HEK293T (cell line): ENCODE measurements around the gene CALCB.

Experiments used
- ARNT ChIP-seq: fragments of 450-650 bp; IDR thresholded peaks from 2 replicates; pipeline ENCODE4 v1.6.1; 2017; ENCODE audit warnings: mild to moderate bottlenecking
- BHLHE40 ChIP-seq: fragments of 450-650 bp; IDR thresholded peaks from 2 replicates; pipeline ENCODE4 v1.6.1; 2016; ENCODE audit warnings: mild to moderate bottlenecking, moderate library complexity, borderline replicate concordance
- CTBP1 ChIP-seq: fragments of 450-650 bp; IDR thresholded peaks from 2 replicates; pipeline ENCODE4 v1.6.1; 2016; ENCODE audit warnings: borderline replicate concordance
- FOXA1 ChIP-seq: fragments of 450-650 bp; IDR thresholded peaks from 2 replicates; pipeline ENCODE4 v1.6.1; 2016; ENCODE audit warnings: mild to moderate bottlenecking
- FOXM1 ChIP-seq: fragments of 450-650 bp; IDR thresholded peaks from 2 replicates; pipeline ENCODE4 v1.6.1; 2017; ENCODE audit warnings: mild to moderate bottlenecking, borderline replicate concordance
- HDGF ChIP-seq: fragments of 450-650 bp; IDR thresholded peaks from 2 replicates; pipeline ENCODE4 v1.6.1; 2017; ENCODE audit warnings: antibody characterized with exemption, borderline replicate concordance
- NFRKB ChIP-seq: fragments of 450-650 bp; IDR thresholded peaks from 2 replicates; pipeline ENCODE4 v1.6.1; 2016; ENCODE audit warnings: mild to moderate bottlenecking, moderate library complexity
- SP1 ChIP-seq: fragments of 450-650 bp; IDR thresholded peaks from 2 replicates; pipeline ENCODE4 v1.6.1; 2017
- SUZ12 ChIP-seq: fragments of 450-650 bp; IDR thresholded peaks from 2 replicates; pipeline ENCODE4 v1.6.1; 2016; ENCODE audit warnings: mild to moderate bottlenecking
- ZNF384 ChIP-seq: fragments of 450-650 bp; IDR thresholded peaks from 2 replicates; pipeline ENCODE4 v1.6.1; 2016

DNA sequence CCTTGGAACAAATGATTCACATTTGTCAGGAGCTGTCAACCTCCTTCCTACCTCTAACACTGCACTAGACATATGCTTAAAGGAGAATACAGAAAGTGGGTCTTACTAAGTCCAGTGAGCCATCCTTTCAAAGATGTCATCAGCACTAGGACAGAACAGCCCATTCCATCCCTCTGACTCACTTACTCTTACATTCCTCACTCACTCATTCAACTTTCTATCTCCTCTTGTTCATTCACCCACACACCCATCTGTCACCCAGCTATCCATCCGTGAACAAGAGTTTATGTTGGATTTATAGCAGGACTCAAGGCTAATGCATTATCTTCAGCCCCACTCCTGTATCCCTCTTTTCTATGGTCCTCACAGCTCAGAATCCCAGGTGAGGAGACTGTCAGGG lies 50.5 kb downstream of the CALCB start:
- TF ChIP-seq SUZ12 (no peak), ZNF384 (no peak), SP1 (no peak), FOXA1 (no peak), FOXM1 (no peak), NFRKB (no peak), BHLHE40 (no peak), CTBP1 (no peak), HDGF (no peak), ARNT (no peak)
